WTC11 (cell line): ENCODE data around the gene ATG101. TPM values are rescaled to one million over a fixed set of nuclear protein-coding genes. Genes with fewer than 3 reads are reported as not detected.

ENCODE experiments used
- ATAC-seq: fragments of 200-7000 bp; cut with Tn5 transposase; 2 replicates; pipeline ENCODE4 v1.10.0; 2021; ENCODE audit warnings: mild to moderate bottlenecking, moderate library complexity
- CTCF ChIA-PET: fragments of 300-600 bp; sonication (Branson Sonifier 250); formaldehyde crosslinking; loops from one replicate; lab custom pipeline; 2021; ENCODE audit warnings: antibody characterized with exemption; lab: Charles Lee
- POLR2A ChIA-PET: fragments of 350-600 bp; sonication (Branson Sonifier 250); formaldehyde crosslinking; loops from one replicate; lab custom pipeline; 2021; ENCODE audit warnings: antibody characterized with exemption; lab: Charles Lee
- DNase-seq: peaks from one replicate; pipeline ENCODE4 v3.0.0; 2021; ENCODE audit warnings: low spot score
- H3K27ac Mint-ChIP-seq: 2 replicates; pipeline ENCODE4 v1.8.0; 2021; ENCODE audit warnings: mixed read lengths
- H3K27me3 Mint-ChIP-seq: 2 replicates; pipeline ENCODE4 v1.8.0; 2021; ENCODE audit warnings: low read depth, mild to moderate bottlenecking, moderate library complexity, mixed read lengths
- H3K36me3 Mint-ChIP-seq: 2 replicates; pipeline ENCODE4 v1.8.0; 2021; ENCODE audit warnings: mixed read lengths
- H3K4me1 Mint-ChIP-seq: 2 replicates; pipeline ENCODE4 v1.8.0; 2022; ENCODE audit warnings: mixed read lengths
- H3K4me3 Mint-ChIP-seq: 2 replicates; pipeline ENCODE4 v1.8.0; 2021; ENCODE audit warnings: mild to moderate bottlenecking, moderate library complexity, mixed read lengths
- H3K9me3 Mint-ChIP-seq: 2 replicates; pipeline ENCODE4 v1.8.0; 2021; ENCODE audit warnings: mixed read lengths
- AFF4 ChIP-seq: sonication (generic); formaldehyde crosslinking; IDR thresholded peaks from 2 replicates; pipeline ENCODE4 v1.8.1; 2023; ENCODE audit warnings: mild to moderate bottlenecking, missing genetic modification reagents, borderline replicate concordance
- ATF1 ChIP-seq: sonication (generic); formaldehyde crosslinking; IDR thresholded peaks from 2 replicates; pipeline ENCODE4 v1.8.1; 2023; ENCODE audit warnings: mild to moderate bottlenecking, moderate library complexity, missing genetic modification reagents
- CREM ChIP-seq: sonication (generic); formaldehyde crosslinking; IDR thresholded peaks from 2 replicates; pipeline ENCODE4 v1.8.1; 2022; ENCODE audit warnings: mild to moderate bottlenecking, missing genetic modification reagents, moderate library complexity
- EMX1 ChIP-seq: fragments of 250-450 bp; sonication (Bioruptor Pico); IDR thresholded peaks from 2 replicates; pipeline ENCODE4 v1.8.0; 2021; ENCODE audit warnings: mild to moderate bottlenecking
- ETV6 ChIP-seq: sonication (generic); formaldehyde crosslinking; IDR thresholded peaks from 2 replicates; pipeline ENCODE4 v1.8.1; 2022; ENCODE audit warnings: mild to moderate bottlenecking, missing genetic modification reagents
- FOXP1 ChIP-seq: sonication (generic); formaldehyde crosslinking; IDR thresholded peaks from 2 replicates; pipeline ENCODE4 v1.8.0; 2022; ENCODE audit warnings: missing genetic modification reagents, mild to moderate bottlenecking, moderate library complexity, borderline replicate concordance
- GABPB1 ChIP-seq: sonication (generic); formaldehyde crosslinking; IDR thresholded peaks from 2 replicates; pipeline ENCODE4 v1.8.1; 2023; ENCODE audit warnings: mild to moderate bottlenecking, missing genetic modification reagents
- GRHL2 ChIP-seq: fragments of 250-450 bp; sonication (Bioruptor Pico); IDR thresholded peaks from 2 replicates; pipeline ENCODE4 v1.8.0; 2022; ENCODE audit warnings: mild to moderate bottlenecking, moderate library complexity; ENCODE audit not compliant: insufficient replicate concordance, severe bottlenecking
- GTF2I ChIP-seq: fragments of 250-450 bp; sonication (Bioruptor Pico); conservative IDR thresholded peaks from 2 replicates; pipeline ENCODE4 v1.4.0; 2021; ENCODE audit warnings: mild to moderate bottlenecking
- IRF2 ChIP-seq: sonication (generic); formaldehyde crosslinking; IDR thresholded peaks from 2 replicates; pipeline ENCODE4 v1.8.0; 2022; ENCODE audit warnings: low read depth, missing genetic modification reagents, borderline replicate concordance
- NR2C2 ChIP-seq: sonication (generic); formaldehyde crosslinking; IDR thresholded peaks from 2 replicates; pipeline ENCODE4 v1.8.0; 2022; ENCODE audit warnings: mild to moderate bottlenecking, missing genetic modification reagents
- NR3C1 ChIP-seq: sonication (generic); formaldehyde crosslinking; conservative IDR thresholded peaks from 2 replicates; pipeline ENCODE4 v1.8.1; 2023; ENCODE audit warnings: low read depth, mild to moderate bottlenecking, missing genetic modification reagents
- RELA ChIP-seq: sonication (generic); formaldehyde crosslinking; IDR thresholded peaks from 2 replicates; pipeline ENCODE4 v1.8.1; 2022; ENCODE audit warnings: missing genetic modification reagents, mild to moderate bottlenecking, borderline replicate concordance
- SOX15 ChIP-seq: fragments of 250-450 bp; sonication (Bioruptor Pico); IDR thresholded peaks from 2 replicates; pipeline ENCODE4 v1.9.0; 2021; ENCODE audit warnings: mild to moderate bottlenecking
- ZNF121 ChIP-seq: sonication (generic); formaldehyde crosslinking; IDR thresholded peaks from 2 replicates; pipeline ENCODE4 v1.8.0; 2023; ENCODE audit warnings: missing genetic modification reagents
- total RNA-seq: library from RNA; stranded (reverse); gene quantifications from 3 replicates; pipeline ENCODE4 v1.2.3, GENCODE V29; 2021
- TF ChIP-seq, protein P1 (sequence below): fragments of 250-450 bp; sonication (Bioruptor Pico); IDR thresholded peaks from 2 replicates; pipeline ENCODE4 v1.9.0; 2021; ENCODE audit warnings: mild to moderate bottlenecking
- TF ChIP-seq, protein P2 (sequence below): sonication (generic); formaldehyde crosslinking; IDR thresholded peaks from 2 replicates; pipeline ENCODE4 v1.8.0; 2022; ENCODE audit warnings: mild to moderate bottlenecking, missing genetic modification reagents

ATG101 gene
- total RNA-seq, 1 experiment from 2014 or later, result 52.1 TPM

DNA sequence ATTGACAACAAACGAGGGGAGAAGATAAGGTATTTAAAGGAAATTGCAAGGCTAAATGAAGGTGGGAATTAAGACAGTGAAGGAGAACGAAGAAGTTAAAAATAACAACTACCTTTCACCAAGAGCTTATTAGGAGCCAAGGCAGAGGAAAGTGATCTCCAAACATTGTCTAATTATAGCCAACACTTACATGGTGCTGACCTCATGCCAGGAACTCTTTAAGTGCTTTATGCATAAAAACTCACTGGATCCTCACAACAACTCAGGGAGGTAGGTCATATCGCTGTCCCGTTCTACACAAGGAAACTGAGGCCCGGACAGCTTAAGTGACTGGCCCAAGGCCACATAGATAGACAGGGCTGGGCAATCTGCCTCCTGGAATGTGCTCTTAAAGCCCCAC lies 43.5 kb upstream of the ATG101 start:
- CTCF ChIA-PET, result interaction anchor here (1.0 to 21.1 kb wide), 38 partner anchors 7 to 369 kb away, joined by 3 to 1431 read pairs (median 8); partner anchors contain the start of genes ACVRL1, ANKRD33, ATG101 and NR4A1
- POLR2A ChIA-PET, result interaction anchor here (1.3 to 2.7 kb wide), 6 partner anchors 22 to 95 kb away, joined by 3 to 11 read pairs (median 6); partner anchors contain the start of genes ATG101 and SMIM41
- peaks cover 30% of the 10 kb centered on the region for H3K4me1 Mint-ChIP-seq
- H3K4me3 Mint-ChIP-seq, result no peak overlapping the region
- ATAC-seq (no peak), DNase-seq (no peak)
- TF ChIP-seq NR3C1 (CRISPR knock-in tag) (no peak), GABPB1 (CRISPR knock-in tag) (no peak), ZNF121 (no peak), AFF4 (CRISPR knock-in tag) (no peak), RELA (no peak), SOX15 (CRISPR knock-in tag) (no peak), IRF2 (CRISPR knock-in tag) (no peak), ATF1 (CRISPR knock-in tag) (no peak), FOXP1 (CRISPR knock-in tag) (no peak), EMX1 (CRISPR knock-in tag) (no peak), GTF2I (CRISPR knock-in tag) (no peak), ETV6 (CRISPR knock-in tag) (no peak), CREM (CRISPR knock-in tag) (no peak), NR2C2 (CRISPR knock-in tag) (no peak), GRHL2 (CRISPR knock-in tag) (no peak)
- TF ChIP-seq, protein P1, sequence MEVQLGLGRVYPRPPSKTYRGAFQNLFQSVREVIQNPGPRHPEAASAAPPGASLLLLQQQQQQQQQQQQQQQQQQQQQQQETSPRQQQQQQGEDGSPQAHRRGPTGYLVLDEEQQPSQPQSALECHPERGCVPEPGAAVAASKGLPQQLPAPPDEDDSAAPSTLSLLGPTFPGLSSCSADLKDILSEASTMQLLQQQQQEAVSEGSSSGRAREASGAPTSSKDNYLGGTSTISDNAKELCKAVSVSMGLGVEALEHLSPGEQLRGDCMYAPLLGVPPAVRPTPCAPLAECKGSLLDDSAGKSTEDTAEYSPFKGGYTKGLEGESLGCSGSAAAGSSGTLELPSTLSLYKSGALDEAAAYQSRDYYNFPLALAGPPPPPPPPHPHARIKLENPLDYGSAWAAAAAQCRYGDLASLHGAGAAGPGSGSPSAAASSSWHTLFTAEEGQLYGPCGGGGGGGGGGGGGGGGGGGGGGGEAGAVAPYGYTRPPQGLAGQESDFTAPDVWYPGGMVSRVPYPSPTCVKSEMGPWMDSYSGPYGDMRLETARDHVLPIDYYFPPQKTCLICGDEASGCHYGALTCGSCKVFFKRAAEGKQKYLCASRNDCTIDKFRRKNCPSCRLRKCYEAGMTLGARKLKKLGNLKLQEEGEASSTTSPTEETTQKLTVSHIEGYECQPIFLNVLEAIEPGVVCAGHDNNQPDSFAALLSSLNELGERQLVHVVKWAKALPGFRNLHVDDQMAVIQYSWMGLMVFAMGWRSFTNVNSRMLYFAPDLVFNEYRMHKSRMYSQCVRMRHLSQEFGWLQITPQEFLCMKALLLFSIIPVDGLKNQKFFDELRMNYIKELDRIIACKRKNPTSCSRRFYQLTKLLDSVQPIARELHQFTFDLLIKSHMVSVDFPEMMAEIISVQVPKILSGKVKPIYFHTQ, result no peak
- TF ChIP-seq, protein P2, sequence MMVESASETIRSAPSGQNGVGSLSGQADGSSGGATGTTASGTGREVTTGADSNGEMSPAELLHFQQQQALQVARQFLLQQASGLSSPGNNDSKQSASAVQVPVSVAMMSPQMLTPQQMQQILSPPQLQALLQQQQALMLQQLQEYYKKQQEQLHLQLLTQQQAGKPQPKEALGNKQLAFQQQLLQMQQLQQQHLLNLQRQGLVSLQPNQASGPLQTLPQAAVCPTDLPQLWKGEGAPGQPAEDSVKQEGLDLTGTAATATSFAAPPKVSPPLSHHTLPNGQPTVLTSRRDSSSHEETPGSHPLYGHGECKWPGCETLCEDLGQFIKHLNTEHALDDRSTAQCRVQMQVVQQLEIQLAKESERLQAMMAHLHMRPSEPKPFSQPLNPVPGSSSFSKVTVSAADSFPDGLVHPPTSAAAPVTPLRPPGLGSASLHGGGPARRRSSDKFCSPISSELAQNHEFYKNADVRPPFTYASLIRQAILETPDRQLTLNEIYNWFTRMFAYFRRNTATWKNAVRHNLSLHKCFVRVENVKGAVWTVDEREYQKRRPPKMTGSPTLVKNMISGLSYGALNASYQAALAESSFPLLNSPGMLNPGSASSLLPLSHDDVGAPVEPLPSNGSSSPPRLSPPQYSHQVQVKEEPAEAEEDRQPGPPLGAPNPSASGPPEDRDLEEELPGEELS (CRISPR knock-in tag), result no peak
- H3K27ac Mint-ChIP-seq, result peak overlapping the region; percentile 91; the same call in 1 of the 2 replicates
- no peaks in the 10 kb centered on the region for H3K9me3 Mint-ChIP-seq
- peaks cover 34% of the 10 kb centered on the region for H3K27me3 Mint-ChIP-seq
- H3K36me3 Mint-ChIP-seq, result no peaks in the 10 kb centered on the region
